Astrocyte of the spinal cord (primary cell): ENCODE results near the gene FOXK2.

Experiments
- DNase-seq: peaks from one replicate; pipeline ENCODE4 v3.0.0; 2011; ENCODE audit warnings: low read depth, low spot score
- H3K4me3 ChIP-seq: 2 replicates; pipeline ENCODE4 v1.5.1; 2011; ENCODE audit warnings: low read depth, mild to moderate bottlenecking, low read length, moderate library complexity
- in situ Hi-C: cut with HindIII; loops from 2 replicates; pipeline ENCODE4 v1.10.0; 2017; ENCODE audit warnings: low sequenced_read_pairs
- TF ChIP-seq, protein P1 (sequence below): IDR thresholded peaks from 2 replicates; pipeline ENCODE4 v1.5.1; 2012; ENCODE audit warnings: low read depth, mild to moderate bottlenecking, low read length, inconsistent platforms

FOXK2 gene

DNA sequence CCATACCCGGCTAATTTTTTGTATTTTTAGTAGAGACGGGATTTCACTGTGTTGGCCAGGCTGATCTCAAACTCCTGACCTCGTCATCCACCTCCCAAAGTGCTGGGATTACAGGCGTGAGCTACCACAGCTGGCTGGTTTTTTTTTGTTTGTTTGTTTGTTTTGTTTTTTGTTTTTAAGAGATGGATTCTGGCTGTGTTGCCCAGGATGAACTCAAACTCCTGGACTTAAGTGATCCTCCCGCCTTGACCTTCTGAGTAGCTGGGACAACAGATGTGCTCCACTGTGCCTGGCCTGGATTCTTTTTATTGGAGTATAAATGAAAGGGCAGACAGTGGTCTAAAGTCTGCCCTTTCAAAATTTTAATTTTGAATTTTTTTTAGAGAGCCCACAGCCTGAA lies 44.7 kb downstream of the FOXK2 start:
- TF ChIP-seq, protein P1, sequence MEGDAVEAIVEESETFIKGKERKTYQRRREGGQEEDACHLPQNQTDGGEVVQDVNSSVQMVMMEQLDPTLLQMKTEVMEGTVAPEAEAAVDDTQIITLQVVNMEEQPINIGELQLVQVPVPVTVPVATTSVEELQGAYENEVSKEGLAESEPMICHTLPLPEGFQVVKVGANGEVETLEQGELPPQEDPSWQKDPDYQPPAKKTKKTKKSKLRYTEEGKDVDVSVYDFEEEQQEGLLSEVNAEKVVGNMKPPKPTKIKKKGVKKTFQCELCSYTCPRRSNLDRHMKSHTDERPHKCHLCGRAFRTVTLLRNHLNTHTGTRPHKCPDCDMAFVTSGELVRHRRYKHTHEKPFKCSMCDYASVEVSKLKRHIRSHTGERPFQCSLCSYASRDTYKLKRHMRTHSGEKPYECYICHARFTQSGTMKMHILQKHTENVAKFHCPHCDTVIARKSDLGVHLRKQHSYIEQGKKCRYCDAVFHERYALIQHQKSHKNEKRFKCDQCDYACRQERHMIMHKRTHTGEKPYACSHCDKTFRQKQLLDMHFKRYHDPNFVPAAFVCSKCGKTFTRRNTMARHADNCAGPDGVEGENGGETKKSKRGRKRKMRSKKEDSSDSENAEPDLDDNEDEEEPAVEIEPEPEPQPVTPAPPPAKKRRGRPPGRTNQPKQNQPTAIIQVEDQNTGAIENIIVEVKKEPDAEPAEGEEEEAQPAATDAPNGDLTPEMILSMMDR: no peak
- H3K4me3 ChIP-seq: no peak overlapping the region
- in situ Hi-C loops: no loop called here
- DNase-seq: no peak

DNA sequence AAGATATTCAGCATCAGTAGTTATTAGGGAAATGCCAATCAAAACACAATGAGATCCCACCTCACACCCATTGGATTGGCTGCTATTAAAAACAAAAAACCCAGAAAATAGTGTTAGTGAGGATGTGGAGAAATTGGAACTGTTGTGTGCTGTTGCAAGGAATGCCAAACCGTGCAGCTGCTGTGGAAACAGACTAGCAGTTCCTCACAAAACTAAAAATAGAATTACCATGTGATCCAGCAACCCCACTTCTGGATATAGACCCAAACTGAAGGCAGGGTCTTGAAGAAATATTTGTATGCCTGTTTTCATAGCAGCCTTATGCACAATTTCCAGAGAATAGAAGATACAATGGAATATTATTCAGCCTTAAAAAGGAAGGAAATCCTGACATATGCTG lies 46.0 kb downstream of the FOXK2 start:
- DNase-seq: no peak
- no peak overlapping the region for H3K4me3 ChIP-seq
- TF ChIP-seq, protein P1: no peak
- in situ Hi-C loops: no loop called here

DNA sequence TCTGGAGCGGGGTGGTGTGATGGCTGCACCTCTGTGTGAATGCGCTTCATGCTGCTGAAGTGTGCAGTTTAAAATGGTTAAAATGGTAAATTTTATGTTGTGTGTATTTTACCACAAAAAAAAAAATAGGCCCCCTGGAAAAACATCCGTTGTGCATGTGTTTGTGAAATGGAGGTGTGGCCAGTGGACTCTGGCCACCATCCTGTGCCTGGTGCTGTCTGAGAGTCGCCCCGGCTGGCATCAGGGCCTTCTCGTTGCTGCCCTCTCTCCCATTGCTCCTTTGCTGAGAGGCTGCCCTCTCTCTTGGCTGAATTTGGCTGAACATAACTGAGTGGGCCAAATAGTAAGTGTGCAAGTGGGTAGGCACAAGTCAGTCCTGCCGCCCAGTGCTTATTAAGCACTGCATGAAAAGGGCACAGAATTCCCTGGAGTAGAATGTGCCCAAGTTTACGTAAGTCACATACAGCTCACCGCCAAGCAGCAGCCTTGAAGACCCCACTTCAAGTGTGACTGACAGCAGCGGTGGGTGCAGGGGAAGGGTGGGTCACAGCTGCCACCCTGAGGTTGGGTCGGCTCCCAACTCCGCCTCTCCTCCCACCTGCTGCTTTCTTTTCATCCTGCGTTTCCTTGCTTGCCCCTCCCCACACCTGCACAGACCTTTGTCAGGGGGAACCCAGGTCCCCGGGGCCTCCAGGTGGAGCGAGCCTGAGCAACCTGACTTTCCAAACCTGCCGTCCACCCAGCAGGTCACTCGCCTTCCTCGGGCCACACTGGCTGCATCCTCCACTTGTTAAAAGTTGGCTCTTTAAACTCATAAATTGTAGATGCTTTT lies 46.8 kb downstream of the FOXK2 start:
- in situ Hi-C loops: no loop called here
- DNase-seq: no peak
- TF ChIP-seq, protein P1: no peak
- H3K4me3 ChIP-seq: no peak overlapping the region

DNA sequence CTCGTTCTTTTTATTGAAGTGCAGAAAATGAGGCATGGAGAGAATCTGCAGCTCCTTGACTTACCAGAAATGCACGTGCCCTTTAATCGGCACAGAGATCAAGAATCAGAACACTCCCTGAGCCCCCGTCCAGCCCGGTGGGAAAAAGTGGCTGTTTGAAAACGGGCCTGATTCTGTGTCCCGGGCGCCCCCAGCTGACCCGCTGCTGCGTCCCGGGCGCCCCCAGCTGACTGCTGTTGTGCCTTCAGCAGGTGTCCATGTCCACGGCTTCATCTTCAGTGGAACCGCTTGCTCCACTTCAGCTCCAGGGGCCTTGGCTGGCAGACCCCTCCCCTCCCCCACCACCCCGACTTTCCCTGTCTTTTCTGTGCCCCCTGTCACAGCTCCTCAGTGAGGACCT lies 47.8 kb downstream of the FOXK2 start:
- in situ Hi-C loops: no loop called here
- DNase-seq: no peak
- TF ChIP-seq, protein P1: no peak
- no peak overlapping the region for H3K4me3 ChIP-seq

DNA sequence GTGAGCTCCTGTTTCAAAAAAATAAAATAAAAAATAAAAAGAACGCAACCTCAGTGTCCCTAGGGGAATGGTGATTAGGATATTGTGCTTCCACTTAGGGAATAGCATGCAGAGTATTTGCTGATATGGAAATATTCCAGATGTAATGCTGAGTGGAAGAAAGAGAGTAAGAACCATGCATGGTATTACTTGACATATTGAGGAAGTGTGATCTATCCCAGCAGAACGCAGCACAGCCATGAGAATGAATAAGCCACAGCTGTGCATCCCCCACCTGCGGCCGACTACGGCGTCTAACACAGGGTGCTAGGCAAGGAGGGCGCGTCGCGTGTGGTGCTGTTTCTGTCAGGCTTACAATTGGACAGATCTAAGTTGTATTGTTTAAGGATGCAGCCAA lies 49.5 kb downstream of the FOXK2 start:
- no peak for DNase-seq
- in situ Hi-C loops: no loop called here
- TF ChIP-seq, protein P1: no peak
- no peak overlapping the region for H3K4me3 ChIP-seq

DNA sequence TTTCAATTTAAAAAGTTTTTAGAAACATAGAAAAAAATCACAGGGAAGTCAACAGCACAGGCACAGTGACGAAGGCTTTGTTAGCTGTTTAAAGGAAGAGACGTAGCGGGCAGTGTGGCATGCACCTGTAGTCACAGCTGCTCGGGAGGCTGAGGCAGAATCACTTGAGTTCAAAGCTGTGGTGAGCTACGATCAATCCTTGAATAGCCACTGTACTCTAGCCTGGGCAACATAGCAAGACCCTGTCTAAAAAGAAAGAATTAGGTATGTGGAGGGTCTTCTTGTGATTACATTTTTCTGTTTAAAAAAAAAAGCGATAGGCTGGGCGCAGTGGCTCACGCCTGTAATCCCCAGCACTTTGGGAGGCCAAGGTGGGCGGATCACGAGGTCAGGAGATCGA lies 50.1 kb downstream of the FOXK2 start:
- in situ Hi-C loops: no loop called here
- no peak for DNase-seq
- H3K4me3 ChIP-seq: no peak overlapping the region

More for the DNA sequence above, 50.1 kb downstream of the FOXK2 start:
- TF ChIP-seq, protein P1: no peak
